Heart right ventricle (tissue), 16 donors: Measurements from ENCODE around the gene TGFB2. TPM values are rescaled to one million over a fixed set of nuclear protein-coding genes. Genes with fewer than 3 reads are reported as not detected.

Experiments
- ATAC-seq, 8 donors: fragments of 200-7000 bp; cut with Tn5 transposase; one replicate each; pipeline ENCODE4 v1.9.1; 2020; ENCODE audit warnings: mild to moderate bottlenecking in 8 of 8, moderate library complexity in 8 of 8, moderate number of reproducible peaks in 1 of 8
- DNase-seq, 2 donors: peaks; one replicate each; pipeline ENCODE4 v3.0.0-alpha.2; 2020
- H3K27ac ChIP-seq, 10 donors: fragments of 200-600 bp; sonication (generic) in 2 of 10; one replicate each; pipeline versions ENCODE4 v1.5.0 to v1.8.0; 2020 to 2022; ENCODE audit warnings: mild to moderate bottlenecking in 3 of 10
- H3K27me3 ChIP-seq, 7 donors: fragments of 200-600 bp; one replicate each; pipeline ENCODE4 v1.8.0; 2021 to 2022; ENCODE audit warnings: mild to moderate bottlenecking in 2 of 7
- H3K36me3 ChIP-seq, 9 donors: fragments of 200-600 bp; sonication (generic) in 1 of 9; one replicate each; pipeline versions ENCODE4 v1.5.0 to v1.8.0; 2020 to 2022; ENCODE audit warnings: mild to moderate bottlenecking in 2 of 9
- H3K4me1 ChIP-seq, 9 donors: fragments of 200-600 bp; sonication (generic) in 1 of 9; one replicate each; pipeline versions ENCODE4 v1.5.0 to v1.8.0; 2020 to 2022; ENCODE audit warnings: mild to moderate bottlenecking in 4 of 9
- H3K4me3 ChIP-seq, 10 donors: fragments of 200-600 bp; sonication (generic) in 2 of 10; one replicate each; pipeline versions ENCODE4 v1.5.0 to v1.8.0; 2020 to 2022; ENCODE audit warnings: mild to moderate bottlenecking in 7 of 10, moderate library complexity in 2 of 10
- H3K9me3 ChIP-seq, 11 donors: fragments of 200-600 bp in 10 of 11; sonication (generic) in 2 of 11; one replicate each; pipeline versions ENCODE4 v1.5.0 to v1.8.0; 2013 to 2022; ENCODE audit warnings: mild to moderate bottlenecking in 2 of 11, control low read depth in 1 of 11, moderate library complexity in 1 of 11
- whole genome bisulfite sequencing, 2 donors: extraction: QIAGEN DNeasy Blood & Tissue Kit; methylation state at CpG; one replicate each; pipeline ENCODE4 v1.1.7; 2013; ENCODE audit warnings: inconsistent platforms in 1 of 2; 5-methylcytosine and 5-hydroxymethylcytosine counted together
- intact Hi-C, 10 donors: fragments of 100-400 bp; cut with DNase I; formaldehyde crosslinking; loops; one replicate each; pipeline versions ENCODE4 v1.11.1 to v1.14.2; 2022
- polyA plus RNA-seq, 2 donors: library from polyadenylated mRNA; stranded (reverse); fragments of 200-250 nt; gene quantifications; one replicate each; pipeline ENCODE4 v1.2.3, GENCODE V29; 2013
- total RNA-seq, 10 donors: library from RNA; stranded (reverse); fragmentation: NEBNext Ultra II Directional in 3 of 10; extraction: Animal tissue kit (Norgen Biotek cat#: 25700) in 3 of 10; gene quantifications; one replicate each; pipeline versions ENCODE4 v1.2.1 to v1.2.4, GENCODE V29; 2021 to 2023
- TF ChIP-seq, protein P1 (sequence below), 9 donors: fragments of 200-600 bp; sonication (generic) in 2 of 9; IDR thresholded peaks; one replicate each; pipeline versions ENCODE4 v1.5.0 to v1.8.0; 2021 to 2022; ENCODE audit warnings: antibody characterized with exemption in 9 of 9, mild to moderate bottlenecking in 5 of 9, moderate library complexity in 1 of 9
- donor health status: Arrhythmogenic right ventricular cardiomyopathy.
- donor health status: ischemic (EF 13 %, LVEDD 7.1; RV severe dilation, severe dysfunction).
- donor health status: healthy with polysubstance abuse.
- donor health status: DM: no; HTN: yes; CAD: no.
- donor health status: DM: no; HTN: no; CAD: no.
- donor health status: ischemic (EF 25% LVEDD 6.9; RV normal size, moderate dysfunction).
- donor health status: ischemic (EF 25% LVEDD 5.7; RV mildly dilated, moderate dysfunction).
- donor health status: healthy.
- donor health status: DM: yes; HTN: yes; CAD: no.
- donor health status: Ischemic cardiomyopathy.
- donor health status: ischemic (EF 35%, LVEDD 5.7; RV mildly dilated, moderate dysfunction).
- donor health status: nonischemic (EF 11% LVEDD 7.7; RV severe dilation, severe dysfunction).
- donor health status: DM: yes; HTN: yes; CAD: no.
- donor health status: PGD.
- donor health status: ischemic (EF 29% LVEDD 5.4; RV normal size, mild dysfunction).
- donor health status: nonischemic (EF 23%, LVEDD 6.1; RV moderate dilation, normal function).

Gene TGFB2
- total and polyA plus RNA-seq, 12 donors: 0.51 to 63.3 (median 4.8) TPM

DNA sequence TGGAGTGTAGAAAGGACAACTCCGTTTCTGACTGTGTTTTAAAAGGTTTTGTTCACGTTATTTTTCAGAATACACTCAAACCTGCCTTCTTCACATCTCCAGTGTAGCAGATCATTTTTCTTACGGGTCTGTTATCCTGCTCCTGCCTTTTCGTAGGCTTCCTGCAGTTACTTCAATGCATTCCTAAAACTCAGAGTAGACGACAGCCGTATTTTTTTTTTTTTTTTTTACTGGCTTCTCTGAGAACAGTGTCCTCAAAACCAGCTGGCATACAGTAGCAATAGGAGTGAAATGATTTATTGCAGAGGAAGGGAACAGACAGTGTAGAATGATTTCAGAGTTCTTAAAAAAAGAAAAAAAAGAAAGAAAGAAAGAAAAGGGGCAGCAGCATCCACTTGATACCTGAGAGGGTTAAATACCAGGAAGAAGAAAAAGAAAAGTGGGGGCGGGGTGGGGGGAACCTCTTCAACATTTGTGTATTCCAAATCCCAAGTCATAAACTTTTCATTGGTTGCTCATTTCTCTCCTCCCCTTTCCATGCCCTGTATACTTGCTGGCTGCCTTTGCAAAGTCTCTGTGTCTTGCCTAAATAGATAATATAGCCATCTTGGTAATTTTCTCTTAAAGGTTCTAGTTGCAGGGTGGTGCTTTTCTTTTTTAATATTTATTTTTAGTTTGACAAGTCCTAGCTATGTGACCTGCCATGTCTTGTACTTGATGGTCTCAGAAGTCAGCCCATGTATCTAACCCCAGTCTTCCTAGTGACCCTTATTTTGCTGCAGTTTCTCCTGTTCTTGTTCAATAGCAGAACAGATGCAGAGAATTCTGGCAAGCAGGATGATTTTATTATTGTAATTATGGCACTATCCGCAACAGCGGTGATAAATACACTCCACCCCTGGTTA is 2.8 kb downstream of the TGFB2 start:
- DNase-seq (no peak), ATAC-seq (peak in 3 of 8 donors; percentile 14 to 34 (median 25))
- peaks cover 0 to 61% (median 23%) of the 10 kb centered on the region in 9 donors for H3K4me1 ChIP-seq
- H3K27ac ChIP-seq: peak overlapping the region; percentile 32 to 95 (median 86)
- H3K36me3 ChIP-seq: no peaks in the 10 kb centered on the region
- peak overlapping the region; percentile 65 to 86 (median 70) for H3K4me3 ChIP-seq
- WGBS, 2 donors: 6 to 8% methylated on average over 9 of the region's 9 CpGs
- intact Hi-C loops: loop anchor here in 7 of 10 donors (5.0 to 10.0 kb wide), 9 partner anchors 114 to 827 kb away; partner anchors contain the start of gene LYPLAL1 (in 1 of the 7)
- H3K27me3 ChIP-seq: peaks cover 0 to 34% (median 0%) of the 10 kb centered on the region in 7 donors
- TF ChIP-seq, protein P1, sequence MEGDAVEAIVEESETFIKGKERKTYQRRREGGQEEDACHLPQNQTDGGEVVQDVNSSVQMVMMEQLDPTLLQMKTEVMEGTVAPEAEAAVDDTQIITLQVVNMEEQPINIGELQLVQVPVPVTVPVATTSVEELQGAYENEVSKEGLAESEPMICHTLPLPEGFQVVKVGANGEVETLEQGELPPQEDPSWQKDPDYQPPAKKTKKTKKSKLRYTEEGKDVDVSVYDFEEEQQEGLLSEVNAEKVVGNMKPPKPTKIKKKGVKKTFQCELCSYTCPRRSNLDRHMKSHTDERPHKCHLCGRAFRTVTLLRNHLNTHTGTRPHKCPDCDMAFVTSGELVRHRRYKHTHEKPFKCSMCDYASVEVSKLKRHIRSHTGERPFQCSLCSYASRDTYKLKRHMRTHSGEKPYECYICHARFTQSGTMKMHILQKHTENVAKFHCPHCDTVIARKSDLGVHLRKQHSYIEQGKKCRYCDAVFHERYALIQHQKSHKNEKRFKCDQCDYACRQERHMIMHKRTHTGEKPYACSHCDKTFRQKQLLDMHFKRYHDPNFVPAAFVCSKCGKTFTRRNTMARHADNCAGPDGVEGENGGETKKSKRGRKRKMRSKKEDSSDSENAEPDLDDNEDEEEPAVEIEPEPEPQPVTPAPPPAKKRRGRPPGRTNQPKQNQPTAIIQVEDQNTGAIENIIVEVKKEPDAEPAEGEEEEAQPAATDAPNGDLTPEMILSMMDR (IDR thresholded peaks at IDR 0.05): no peak
- no peaks in the 10 kb centered on the region for H3K9me3 ChIP-seq

DNA sequence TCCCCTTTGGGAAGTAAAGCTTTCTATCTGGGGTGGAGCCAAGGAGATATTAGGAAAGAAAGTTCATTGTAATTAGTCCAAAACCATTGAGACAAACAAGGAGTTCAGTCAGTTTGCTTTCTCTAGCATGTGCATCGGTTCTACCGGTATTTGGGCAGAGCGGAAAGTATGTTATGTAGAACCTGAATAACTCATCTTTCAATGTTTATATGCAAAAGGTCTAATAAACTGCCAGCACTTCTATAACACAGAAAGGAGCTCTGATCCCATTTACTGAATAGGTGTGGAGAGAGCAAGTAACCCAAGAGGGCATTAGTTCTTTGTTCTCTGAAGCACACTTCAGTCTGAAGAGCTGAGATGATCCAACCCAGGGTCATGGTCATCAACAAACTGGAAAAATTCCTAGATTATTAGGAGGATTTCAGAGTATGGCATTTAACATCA is 3.5 kb downstream of the TGFB2 start:
- DNase-seq: no peak
- 29 to 32% methylated on average over 3 of the region's 3 CpGs for WGBS, 2 donors
- TF ChIP-seq, protein P1 (IDR thresholded peaks at IDR 0.05): no peak
- no peak for ATAC-seq
- peak overlapping the region in 8 of 10 donors; percentile 1 to 86 (median 71) for H3K4me3 ChIP-seq
- peak overlapping the region in 9 of 10 donors; percentile 8 to 95 (median 88) for H3K27ac ChIP-seq
- intact Hi-C loops: loop anchor here in 7 of 10 donors (5.0 to 10.0 kb wide), 9 partner anchors 114 to 826 kb away; partner anchors contain the start of gene LYPLAL1 (in 1 of the 7)
- H3K36me3 ChIP-seq: no peaks in the 10 kb centered on the region
- peaks cover 0 to 61% (median 23%) of the 10 kb centered on the region in 9 donors for H3K4me1 ChIP-seq
- no peaks in the 10 kb centered on the region for H3K9me3 ChIP-seq
- peaks cover 0 to 34% (median 0%) of the 10 kb centered on the region in 7 donors for H3K27me3 ChIP-seq

DNA sequence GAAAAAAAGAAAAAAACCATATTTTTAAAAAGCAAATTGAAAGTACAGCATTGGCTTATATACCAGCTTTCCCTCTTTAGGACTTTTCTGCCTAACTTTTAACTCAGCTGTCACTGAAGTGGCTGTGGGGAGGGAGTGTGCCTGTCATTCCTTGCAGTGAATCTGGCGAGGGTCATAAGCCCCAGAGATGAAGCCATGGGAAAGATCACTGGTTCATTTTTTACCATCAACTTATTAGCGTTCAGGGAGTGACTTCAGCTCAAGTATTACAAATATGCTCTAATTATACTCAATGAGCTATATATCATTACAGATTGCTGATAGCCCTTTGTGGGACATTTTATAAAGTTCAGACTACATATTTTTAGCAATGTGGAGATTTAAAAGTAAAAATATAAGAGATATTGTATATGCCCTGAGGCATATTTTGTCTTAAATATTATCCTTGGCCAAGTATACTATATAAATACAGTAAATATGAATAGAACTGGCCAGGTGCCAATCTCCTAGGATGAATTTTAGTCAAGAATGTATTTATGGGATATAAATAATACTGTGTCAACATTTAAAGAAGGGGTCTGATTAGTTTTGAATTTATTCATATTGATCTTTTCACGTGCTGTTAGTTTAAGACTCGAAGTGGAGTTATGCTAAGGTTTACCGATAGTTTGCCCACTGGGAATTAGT is 4.4 kb downstream of the TGFB2 start:
- 63 to 71% methylated on average over 5 of the region's 5 CpGs for WGBS, 2 donors
- H3K27me3 ChIP-seq: peaks cover 0 to 34% (median 0%) of the 10 kb centered on the region in 7 donors
- H3K9me3 ChIP-seq: no peaks in the 10 kb centered on the region
- intact Hi-C loops: loop anchor here in 7 of 10 donors (5.0 to 10.0 kb wide), 9 partner anchors 113 to 825 kb away; partner anchors contain the start of gene LYPLAL1 (in 1 of the 7)
- no peaks in the 10 kb centered on the region for H3K36me3 ChIP-seq
- H3K4me1 ChIP-seq: peaks cover 0 to 61% (median 23%) of the 10 kb centered on the region in 9 donors
- ATAC-seq: no peak
- no peak for DNase-seq
- H3K4me3 ChIP-seq: peak overlapping the region in 5 of 10 donors; percentile 71 to 86 (median 74)
- peak overlapping the region in 6 of 10 donors; percentile 21 to 95 (median 90) for H3K27ac ChIP-seq
- TF ChIP-seq, protein P1 (IDR thresholded peaks at IDR 0.05): no peak
